A549 (cell line): Measurements from ENCODE around the gene NFIA. TPM values are rescaled to one million over a fixed set of nuclear protein-coding genes. Genes with fewer than 3 reads are reported as not detected.

ENCODE experiments used
- ATAC-seq, 2 experiments: fragments of 200-7000 bp in 1 of 2; fragments of >200 bp in 1 of 2; cut with Nextera tagmentation in 1 of 2; cut with Tn5 transposase in 1 of 2; 3 replicates each; pipeline versions ENCODE4 v1.8.0 to v1.9.1; 2018 to 2020; ENCODE audit warnings: mild to moderate bottlenecking in 1 of 2, moderate library complexity in 1 of 2
- CTCF ChIA-PET: fragments of 300-600 bp; sonication (Branson Sonifier 250); formaldehyde crosslinking; extraction: SDS; loops from one replicate; lab custom pipeline; 2021; ENCODE audit warnings: antibody characterized with exemption, inconsistent platforms; lab: Yijun Ruan, JAX
- POLR2A ChIA-PET: fragments of 350-600 bp; formaldehyde crosslinking; extraction: SDS; loops from one replicate; lab custom pipeline; 2021; ENCODE audit warnings: antibody characterized with exemption, inconsistent platforms; lab: Yijun Ruan, JAX
- DNase-seq, 2 experiments: peaks; one replicate each; pipeline versions ENCODE4 v3.0.0 to v3.0.0-alpha.2; 2011 to 2016; ENCODE audit warnings: low read depth in 1 of 2, low spot score in 1 of 2
- FAIRE-seq: peaks from 2 replicates; lab custom pipeline; 2011; peaks lifted over from hg19 to GRCh38; lab: Jason Lieb, UNC
- H3K27ac ChIP-seq, 2 experiments: fragments of >200 bp; sonication (Bioruptor Twin); formaldehyde crosslinking; 3 replicates each; pipeline ENCODE4 v1.5.1; 2016 to 2017
- H3K4me1 ChIP-seq: fragments of >200 bp; sonication (Bioruptor Twin); formaldehyde crosslinking; 3 replicates; pipeline ENCODE4 v1.6.1; 2016
- H3K4me2 ChIP-seq: fragments of >200 bp; sonication (Bioruptor Twin); formaldehyde crosslinking; 3 replicates; pipeline ENCODE4 v1.6.1; 2016
- H3K4me3 ChIP-seq: fragments of >200 bp; sonication (Bioruptor Twin); formaldehyde crosslinking; 3 replicates; pipeline ENCODE4 v1.5.1; 2016
- H3K9me3 ChIP-seq: fragments of >200 bp; sonication (Bioruptor Twin); formaldehyde crosslinking; 3 replicates; pipeline ENCODE4 v1.6.1; 2016
- BCL3 ChIP-seq: fragments of >200 bp; sonication (Bioruptor Twin); formaldehyde crosslinking; IDR thresholded peaks from 3 replicates; pipeline ENCODE4 v1.6.1; 2016
- CBX8 ChIP-seq: fragments of 200-600 bp; sonication (generic); IDR thresholded peaks from 2 replicates; pipeline ENCODE4 v1.6.1; 2016
- CHD4 ChIP-seq: fragments of 200-600 bp; sonication (generic); IDR thresholded peaks from 2 replicates; pipeline ENCODE4 v1.6.1; 2016; ENCODE audit warnings: antibody characterized with exemption, mild to moderate bottlenecking, borderline replicate concordance
- E2F6 ChIP-seq: IDR thresholded peaks from 2 replicates; pipeline ENCODE4 v1.6.1; 2012; ENCODE audit warnings: low read depth, borderline replicate concordance
- EHF ChIP-seq: fragments of 250-450 bp; sonication (Bioruptor Pico); IDR thresholded peaks from 2 replicates; pipeline ENCODE4 v1.5.0; 2020; ENCODE audit warnings: mild to moderate bottlenecking
- EHMT2 ChIP-seq: fragments of 200-600 bp; sonication (generic); IDR thresholded peaks from 2 replicates; pipeline ENCODE4 v1.6.1; 2016; ENCODE audit warnings: antibody characterized with exemption, low read depth, mild to moderate bottlenecking, moderate library complexity
- ELK1 ChIP-seq: fragments of 150-350 bp; IDR thresholded peaks from 2 replicates; pipeline ENCODE4 v1.6.1; 2014; ENCODE audit warnings: low read depth, mild to moderate bottlenecking, low read length
- ESRRA ChIP-seq: fragments of 150-350 bp; IDR thresholded peaks from 2 replicates; pipeline ENCODE4 v1.6.1; 2014; ENCODE audit warnings: mild to moderate bottlenecking, low read length, borderline replicate concordance
- FOSB ChIP-seq: fragments of 250-450 bp; sonication (Bioruptor Pico); IDR thresholded peaks from 2 replicates; pipeline ENCODE4 v1.5.0; 2020; ENCODE audit warnings: mild to moderate bottlenecking, moderate library complexity
- HEYL ChIP-seq: fragments of 250-450 bp; sonication (Bioruptor Pico); IDR thresholded peaks from 2 replicates; pipeline ENCODE4 v1.8.0; 2021; ENCODE audit warnings: mild to moderate bottlenecking, moderate library complexity
- HOXA7 ChIP-seq: fragments of 250-450 bp; sonication (Bioruptor Pico); IDR thresholded peaks from 2 replicates; pipeline ENCODE4 v1.5.0; 2020; ENCODE audit warnings: mild to moderate bottlenecking, moderate library complexity
- HOXB5 ChIP-seq: fragments of 250-450 bp; sonication (Bioruptor Pico); IDR thresholded peaks from 2 replicates; pipeline ENCODE4 v1.5.0; 2020; ENCODE audit warnings: mild to moderate bottlenecking, moderate library complexity
- JUN ChIP-seq, 2 experiments: fragments of >200 bp; sonication (Bioruptor Twin); formaldehyde crosslinking; IDR thresholded peaks; 2 replicates in 1 of 2; 3 replicates in 1 of 2; pipeline ENCODE4 v1.6.1; 2016 to 2017
- JUNB ChIP-seq: fragments of >200 bp; sonication (Bioruptor Twin); formaldehyde crosslinking; IDR thresholded peaks from 2 replicates; pipeline ENCODE4 v1.6.1; 2016
- KDM1A ChIP-seq: fragments of 200-600 bp; sonication (generic); IDR thresholded peaks from 2 replicates; pipeline ENCODE4 v1.6.1; 2016; ENCODE audit warnings: low read depth, mild to moderate bottlenecking
- KDM5A ChIP-seq: fragments of 200-600 bp; sonication (generic); IDR thresholded peaks from 2 replicates; pipeline ENCODE4 v1.6.1; 2016; ENCODE audit warnings: antibody characterized with exemption, mild to moderate bottlenecking
- MAFK ChIP-seq: fragments of 450-650 bp; IDR thresholded peaks from 2 replicates; pipeline ENCODE4 v1.6.1; 2014; ENCODE audit not compliant: partially characterized antibody
- MAZ ChIP-seq: fragments of 150-350 bp; IDR thresholded peaks from 2 replicates; pipeline ENCODE4 v1.6.1; 2014; ENCODE audit warnings: antibody characterized with exemption, low read depth, low read length, borderline replicate concordance
- NPAS2 ChIP-seq: fragments of 250-450 bp; sonication (Bioruptor Pico); IDR thresholded peaks from 2 replicates; pipeline ENCODE4 v1.8.0; 2022; ENCODE audit warnings: mild to moderate bottlenecking, moderate library complexity, borderline replicate concordance
- NR3C1 ChIP-seq: fragments of >200 bp; sonication (Bioruptor Twin); formaldehyde crosslinking; IDR thresholded peaks from 3 replicates; pipeline ENCODE4 v1.6.1; 2017
- PHF8 ChIP-seq: fragments of 200-600 bp; sonication (generic); IDR thresholded peaks from 2 replicates; pipeline ENCODE4 v1.6.1; 2016; ENCODE audit warnings: low read depth, mild to moderate bottlenecking, antibody characterized with exemption, moderate library complexity, borderline replicate concordance
- RARB ChIP-seq: fragments of 250-450 bp; sonication (Bioruptor Pico); IDR thresholded peaks from 2 replicates; pipeline ENCODE4 v1.8.0; 2021; ENCODE audit warnings: mild to moderate bottlenecking, moderate library complexity
- RCOR1 ChIP-seq: fragments of 150-350 bp; IDR thresholded peaks from 2 replicates; pipeline ENCODE4 v1.6.1; 2014; ENCODE audit warnings: antibody characterized with exemption, low read length, low read depth
- RFX5 ChIP-seq: fragments of 450-650 bp; IDR thresholded peaks from 2 replicates; pipeline ENCODE4 v1.7.1; 2014; ENCODE audit warnings: antibody characterized with exemption, mild to moderate bottlenecking, moderate library complexity
- SREBF2 ChIP-seq: fragments of 450-650 bp; IDR thresholded peaks from 2 replicates; pipeline ENCODE4 v1.6.1; 2014; ENCODE audit warnings: mild to moderate bottlenecking, moderate library complexity
- TFCP2L1 ChIP-seq: fragments of 250-450 bp; sonication (Bioruptor Pico); IDR thresholded peaks from 2 replicates; pipeline ENCODE4 v1.5.0; 2021; ENCODE audit warnings: mild to moderate bottlenecking
- ZC3H11A ChIP-seq: fragments of 450-650 bp; IDR thresholded peaks from 2 replicates; pipeline ENCODE4 v1.6.1; 2014; ENCODE audit warnings: antibody characterized with exemption, mild to moderate bottlenecking
- ZFP36 ChIP-seq: fragments of 450-650 bp; IDR thresholded peaks from 2 replicates; pipeline ENCODE4 v1.6.1; 2014; ENCODE audit warnings: borderline replicate concordance; ENCODE audit not compliant: partially characterized antibody
- WGBS: methylation state at CpG from one replicate; pipeline ENCODE4 v1.1.6; 2017; ENCODE audit errors: missing lambda C conversion rate; 5-methylcytosine and 5-hydroxymethylcytosine counted together
- polyA plus RNA-seq, 4 experiments: library from polyadenylated mRNA; depleted of rRNA in 3 of 4; stranded (reverse); fragments of >200 nt; fragmentation: RNase III in 1 of 4; extraction: RNeasy Plus Mini Kit Qiagen cat#74134 plus additional on column Dnase treatment in 1 of 4; gene quantifications; 2 replicates in 3 of 4; 3 replicates in 1 of 4; pipeline ENCODE4 v1.2.3, GENCODE V29; 2011 to 2017
- TF ChIP-seq, protein P1 (sequence below): fragments of >200 bp; sonication (Bioruptor Twin); formaldehyde crosslinking; IDR thresholded peaks from 2 replicates; pipeline ENCODE4 v1.6.1; 2016

Gene NFIA
- polyA plus RNA-seq, 2 of the 4 experiments (the other 2 are of a cell fraction), result 6.5 to 25.8 TPM

DNA sequence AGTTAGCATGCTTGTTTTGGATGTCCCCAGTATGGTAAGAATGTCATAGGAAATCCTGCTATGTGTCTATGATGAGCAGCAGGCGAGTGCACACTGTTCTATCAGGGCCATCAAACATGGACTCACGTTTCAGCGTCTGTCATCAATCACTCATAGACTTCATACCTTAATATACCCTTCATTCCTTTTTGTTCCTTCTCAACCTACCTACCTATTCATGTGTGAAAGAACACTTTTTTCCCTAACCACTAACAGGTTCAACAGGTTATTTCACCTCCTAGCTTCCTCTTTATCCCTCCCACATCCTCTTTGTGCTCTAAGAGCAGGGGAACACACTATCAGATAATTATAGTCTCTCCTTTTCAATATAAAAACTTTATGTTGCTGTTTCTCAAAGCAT lies 342.0 kb downstream of the NFIA start:
- DNase-seq, result no peak
- no peaks in the 10 kb centered on the region for H3K9me3 ChIP-seq
- no peak for FAIRE-seq
- POLR2A ChIA-PET, result no interaction called here
- 96% methylated on average over 3 of the region's 3 CpGs for WGBS
- H3K27ac ChIP-seq, result no peak overlapping the region
- no peak for ATAC-seq
- TF ChIP-seq NPAS2 (CRISPR knock-in tag), result no peak
- no peak for TF ChIP-seq CHD4
- TF ChIP-seq KDM5A, result no peak
- no peak for TF ChIP-seq ESRRA
- no peak for TF ChIP-seq ZC3H11A
- no peak for TF ChIP-seq RFX5
- no peak for TF ChIP-seq JUNB
- TF ChIP-seq BCL3, result no peak
- no peak for TF ChIP-seq ELK1
- TF ChIP-seq SREBF2, result no peak
- no peak for TF ChIP-seq RCOR1
- TF ChIP-seq, all 56 proteins: peak for 0
- Histone ChIP-seq H3K4me1 (no peaks in the 10 kb centered on the region), H3K4me3 (no peak overlapping the region), H3K4me2 (no peak overlapping the region)
- CTCF ChIA-PET, result interaction anchor here (0.6 to 1.3 kb wide), 3 partner anchors 10 to 176 kb away, joined by 3 to 4 read pairs (median 3); no protein-coding TSS in a partner anchor

DNA sequence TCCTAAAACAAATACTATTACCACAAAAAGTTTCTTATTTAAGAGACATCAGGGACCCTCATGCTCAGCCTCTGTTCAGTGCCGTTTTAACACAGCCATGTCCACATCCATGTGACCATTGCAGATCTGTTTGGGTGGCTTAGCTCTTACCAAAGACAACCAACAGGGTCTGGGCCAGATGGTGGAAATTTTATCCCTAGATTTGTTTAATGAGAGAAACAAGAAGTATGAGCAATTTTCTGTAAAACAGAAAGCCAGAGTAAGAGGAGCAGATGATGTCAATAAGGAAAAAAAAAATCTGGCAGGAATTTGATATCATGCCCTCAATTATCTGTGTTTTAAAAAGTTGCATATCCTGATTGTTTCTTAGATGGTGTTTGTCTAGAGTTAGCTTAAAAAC lies 342.7 kb downstream of the NFIA start:
- FAIRE-seq (no peak), DNase-seq (no peak), ATAC-seq (no peak)
- no peaks in the 10 kb centered on the region for H3K4me1 ChIP-seq
- H3K4me2 ChIP-seq, result no peak overlapping the region
- H3K9me3 ChIP-seq, result no peaks in the 10 kb centered on the region
- WGBS, result 100% methylated on average over 1 of the region's 1 CpG
- CTCF ChIA-PET, result interaction anchor here (0.6 to 1.3 kb wide), 2 partner anchors 154 to 176 kb away, joined by 3 read pairs; no protein-coding TSS in a partner anchor
- TF ChIP-seq, protein P1, sequence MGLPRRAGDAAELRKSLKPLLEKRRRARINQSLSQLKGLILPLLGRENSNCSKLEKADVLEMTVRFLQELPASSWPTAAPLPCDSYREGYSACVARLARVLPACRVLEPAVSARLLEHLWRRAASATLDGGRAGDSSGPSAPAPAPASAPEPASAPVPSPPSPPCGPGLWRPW, result no peak
- TF ChIP-seq ZFP36, result no peak
- TF ChIP-seq HOXA7, result no peak
- no peak for TF ChIP-seq HOXB5 (CRISPR knock-in tag)
- TF ChIP-seq EHMT2, result no peak
- TF ChIP-seq RARB (CRISPR knock-in tag), result no peak
- no peak for TF ChIP-seq EHF
- no peak for TF ChIP-seq JUNB
- TF ChIP-seq HEYL (CRISPR knock-in tag), result no peak
- TF ChIP-seq NR3C1, result no peak
- TF ChIP-seq TFCP2L1 (CRISPR knock-in tag), result no peak
- TF ChIP-seq ESRRA, result no peak
- no peak for TF ChIP-seq PHF8
- TF ChIP-seq MAZ, result no peak
- no peak for TF ChIP-seq CBX8
- no peak for TF ChIP-seq MAFK
- TF ChIP-seq FOSB, result no peak
- no peak for TF ChIP-seq JUN (IDR thresholded peaks at IDR 0.05)
- TF ChIP-seq E2F6, result no peak
- no peak for TF ChIP-seq KDM1A
- H3K4me3 ChIP-seq, result no peak overlapping the region
- POLR2A ChIA-PET, result no interaction called here
- no peak overlapping the region for H3K27ac ChIP-seq
